COLO829 (cell line): ENCODE results near the gene MFSD11.
"Not testable (repeated sequence)": the region's sequence is repeated elsewhere in the genome, so short reads cannot be mapped to it uniquely, and the experiment has no call there.

Experiments
- DNase-seq: peaks from one replicate; pipeline ENCODE4 v3.0.0; 2012; ENCODE audit warnings: low spot score

The MFSD11 gene

GRCh38 chr17:76726776-76727718 lies 10.9 kb upstream of the MFSD11 start, which contains the start of gene METTL23:
TSS of gene METTL23 (plus strand) at chr17:76726839. CDS start at chr17:76729711, 2,872 bp downstream.
- DNase-seq = peak; percentile 74

DNA sequence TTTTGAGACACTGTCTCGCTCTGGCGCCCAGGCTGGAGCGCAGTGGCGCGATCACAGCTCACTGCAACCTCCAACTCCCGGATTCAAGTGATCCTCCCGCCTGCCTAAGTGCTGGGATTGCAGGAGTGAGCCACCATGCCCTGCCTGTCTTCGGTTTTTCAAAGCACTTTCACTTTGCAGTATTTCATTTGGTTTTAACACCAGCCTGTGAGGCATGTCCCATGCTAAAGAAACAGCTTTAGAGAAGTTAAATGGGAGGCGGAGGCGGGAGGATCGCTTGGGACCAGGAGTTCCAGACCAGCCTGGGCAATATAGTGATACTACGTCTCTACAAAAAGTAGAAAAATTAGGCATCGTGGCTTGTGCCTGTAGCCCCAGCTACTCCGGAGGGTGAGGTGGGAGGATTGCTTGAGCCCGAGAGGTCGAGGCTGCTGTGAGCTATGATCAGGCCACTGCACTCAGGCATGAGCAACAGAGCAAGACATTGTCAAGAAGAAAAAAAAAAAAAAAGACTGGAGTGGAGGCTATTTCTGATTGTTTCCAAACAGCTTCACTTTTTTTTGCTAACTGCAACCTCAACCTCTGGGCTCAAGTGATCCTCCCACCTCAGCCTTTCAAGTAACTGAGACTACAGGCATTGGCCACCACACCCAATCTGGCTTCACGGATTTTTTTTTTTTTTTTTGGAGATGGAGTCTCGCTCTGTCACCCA lies 10.0 kb upstream of the MFSD11 start:
- no peak for DNase-seq

DNA sequence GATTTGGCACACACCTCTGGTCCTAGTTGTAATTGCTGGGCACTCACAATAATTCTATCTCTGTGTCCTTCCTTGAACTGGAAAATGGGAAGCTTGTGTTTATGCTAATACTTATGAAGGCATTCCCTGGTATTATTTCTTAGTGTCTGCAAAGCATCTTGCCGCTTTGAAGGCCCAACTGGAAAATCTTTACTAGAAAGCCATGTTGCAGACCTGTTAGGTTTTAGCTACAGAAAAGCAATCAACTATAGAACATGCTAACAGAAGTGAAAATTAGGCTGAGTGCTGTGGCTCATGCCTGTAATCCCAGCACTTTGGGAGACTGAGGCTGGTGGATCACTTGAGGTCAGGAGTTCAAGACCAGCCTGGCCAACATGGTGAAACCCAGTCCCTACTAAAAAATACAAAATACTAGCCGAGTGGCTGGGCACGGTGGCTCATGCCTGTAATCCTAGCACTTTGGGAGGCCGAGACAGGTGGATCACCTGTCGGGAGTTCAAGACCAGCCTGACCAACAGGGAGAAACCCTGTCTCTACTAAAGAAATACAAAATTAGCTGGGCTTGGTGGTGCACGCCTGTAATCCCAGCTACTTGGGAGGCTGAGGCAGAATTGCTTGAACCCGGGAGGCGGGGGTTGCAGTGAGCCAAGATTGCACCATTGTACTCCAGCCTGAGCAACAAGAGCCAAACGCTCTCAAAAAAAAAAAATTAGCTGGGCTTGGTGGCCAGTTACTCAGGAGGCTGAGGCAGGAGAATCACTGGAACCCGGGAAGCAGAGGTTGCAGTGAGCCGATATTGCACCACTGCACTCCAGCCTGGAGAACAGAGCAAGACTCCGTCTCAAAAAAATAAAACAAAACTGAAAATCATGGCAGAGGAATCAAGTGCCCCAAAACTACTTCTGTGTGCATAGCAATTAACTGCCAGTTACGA lies 5.9 kb upstream of the MFSD11 start:
- not testable (repeated sequence) for DNase-seq

DNA sequence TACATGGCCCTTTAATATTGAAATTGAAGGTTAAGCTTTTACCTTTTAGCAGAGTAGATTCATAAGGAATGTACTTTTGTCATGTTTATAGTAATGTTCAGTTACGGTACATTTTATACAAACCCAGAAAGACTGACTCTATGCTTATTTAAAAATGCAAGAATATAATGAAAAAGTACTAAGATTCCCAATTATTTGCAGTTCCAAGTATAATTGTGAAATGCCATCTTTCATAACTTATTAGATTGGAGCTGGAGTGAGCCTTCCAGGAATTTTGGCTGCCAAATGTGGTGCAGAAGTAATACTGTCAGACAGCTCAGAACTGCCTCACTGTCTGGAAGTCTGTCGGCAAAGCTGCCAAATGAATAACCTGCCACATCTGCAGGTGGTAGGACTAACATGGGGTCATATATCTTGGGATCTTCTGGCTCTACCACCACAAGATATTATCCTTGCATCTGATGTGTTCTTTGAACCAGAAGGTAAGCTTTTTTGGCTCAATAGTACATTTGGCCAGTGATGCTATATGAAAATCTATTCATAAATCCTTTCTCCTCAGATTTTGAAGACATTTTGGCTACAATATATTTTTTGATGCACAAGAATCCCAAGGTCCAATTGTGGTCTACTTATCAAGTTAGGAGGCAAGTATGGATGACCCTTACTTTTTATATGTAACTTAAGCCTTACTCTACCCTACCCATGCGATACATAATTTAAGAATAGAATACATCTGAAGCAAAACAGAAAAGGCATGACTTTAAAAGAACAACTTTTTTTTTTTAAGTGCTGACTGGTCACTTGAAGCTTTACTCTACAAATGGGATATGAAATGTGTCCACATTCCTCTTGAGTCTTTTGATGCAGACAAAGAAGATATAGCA lies 4.9 kb upstream of the MFSD11 start:
- no peak for DNase-seq

DNA sequence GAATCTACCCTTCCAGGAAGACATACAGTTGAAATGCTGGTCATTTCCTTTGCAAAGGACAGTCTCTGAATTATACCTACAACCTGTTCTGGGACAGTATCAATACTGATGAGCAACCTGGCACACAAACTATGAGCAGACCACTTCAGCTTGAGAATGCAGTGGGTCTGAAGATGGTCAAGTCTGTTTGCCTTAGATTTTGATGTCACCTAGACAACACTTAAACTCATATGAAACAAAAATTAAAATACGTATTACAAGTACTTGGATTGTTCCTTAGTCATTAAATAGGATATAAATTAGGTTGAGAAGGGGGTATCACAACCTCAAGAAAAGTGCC lies 4.3 kb upstream of the MFSD11 start:
- no peak for DNase-seq

DNA sequence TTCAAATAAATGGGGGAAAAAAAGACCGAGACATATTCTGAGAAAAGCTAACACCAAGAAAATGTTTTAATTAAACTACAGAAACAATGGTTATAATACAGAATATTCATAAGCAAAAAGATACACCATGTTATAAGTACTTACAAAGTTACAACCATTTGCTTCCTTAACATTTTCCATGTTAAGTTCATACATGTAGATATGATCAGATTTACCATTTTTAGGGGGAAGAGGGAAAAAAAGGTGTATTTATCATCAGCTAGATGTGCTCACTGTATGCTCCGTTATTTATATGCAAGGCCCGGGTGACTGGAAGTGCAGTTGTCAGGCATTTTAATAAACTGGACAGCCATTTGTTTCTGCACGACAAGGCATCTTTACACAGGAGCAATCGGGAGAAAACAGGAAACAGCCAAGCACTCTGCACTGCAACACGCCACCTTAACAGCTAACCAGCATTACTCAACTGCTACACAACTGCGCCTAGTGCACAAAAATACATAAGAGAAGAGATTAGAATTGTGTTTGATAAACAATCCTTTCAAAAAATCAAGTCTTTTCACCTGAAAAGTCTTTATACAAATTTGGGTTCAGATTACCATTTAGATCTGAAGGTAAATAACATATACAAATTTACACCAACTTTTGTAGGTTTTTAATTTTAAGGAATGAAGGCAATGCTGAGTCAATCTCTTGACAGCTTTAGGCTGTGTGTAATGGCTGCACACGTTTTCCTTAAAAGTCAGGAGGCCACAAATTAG lies 3.7 kb upstream of the MFSD11 start:
- DNase-seq = no peak

GRCh38 chr17:76735006-76735405 lies 2.9 kb upstream of the MFSD11 start:
- no peak for DNase-seq

DNA sequence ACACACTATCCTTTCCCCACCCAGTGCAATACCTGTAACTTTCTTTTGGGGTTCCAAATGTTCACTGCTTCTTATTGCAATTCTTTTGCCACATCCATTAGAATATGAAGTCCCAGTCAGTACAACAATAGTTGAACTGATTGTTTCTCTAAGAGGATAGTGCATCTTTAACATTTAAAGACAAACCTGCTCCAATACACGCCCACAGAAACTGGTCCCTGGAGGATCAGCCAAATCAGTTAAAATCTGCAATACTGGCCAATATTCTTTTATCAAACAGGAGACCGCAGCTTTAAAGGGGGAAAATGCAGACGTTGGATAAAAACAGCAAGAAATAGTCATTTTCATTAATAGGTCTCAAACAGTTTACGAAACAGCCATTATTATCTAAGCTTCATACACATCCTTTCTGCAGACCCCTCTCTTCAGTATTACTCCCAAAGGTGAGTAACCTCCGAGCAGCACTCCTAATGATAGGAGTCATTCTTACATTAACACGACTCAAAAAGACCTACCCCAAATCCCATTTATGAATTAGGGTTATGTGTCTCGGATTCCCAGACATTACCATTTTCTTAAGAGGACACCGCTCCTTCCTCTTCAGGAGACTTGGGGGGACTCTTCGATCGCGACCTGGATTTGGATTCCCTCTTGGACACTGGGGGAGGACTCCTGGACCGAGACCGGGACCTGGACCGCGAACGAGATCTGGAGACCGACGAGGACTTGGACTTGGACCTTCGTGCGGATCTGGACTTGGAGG lies 2.2 kb upstream of the MFSD11 start:
- no peak for DNase-seq

DNA sequence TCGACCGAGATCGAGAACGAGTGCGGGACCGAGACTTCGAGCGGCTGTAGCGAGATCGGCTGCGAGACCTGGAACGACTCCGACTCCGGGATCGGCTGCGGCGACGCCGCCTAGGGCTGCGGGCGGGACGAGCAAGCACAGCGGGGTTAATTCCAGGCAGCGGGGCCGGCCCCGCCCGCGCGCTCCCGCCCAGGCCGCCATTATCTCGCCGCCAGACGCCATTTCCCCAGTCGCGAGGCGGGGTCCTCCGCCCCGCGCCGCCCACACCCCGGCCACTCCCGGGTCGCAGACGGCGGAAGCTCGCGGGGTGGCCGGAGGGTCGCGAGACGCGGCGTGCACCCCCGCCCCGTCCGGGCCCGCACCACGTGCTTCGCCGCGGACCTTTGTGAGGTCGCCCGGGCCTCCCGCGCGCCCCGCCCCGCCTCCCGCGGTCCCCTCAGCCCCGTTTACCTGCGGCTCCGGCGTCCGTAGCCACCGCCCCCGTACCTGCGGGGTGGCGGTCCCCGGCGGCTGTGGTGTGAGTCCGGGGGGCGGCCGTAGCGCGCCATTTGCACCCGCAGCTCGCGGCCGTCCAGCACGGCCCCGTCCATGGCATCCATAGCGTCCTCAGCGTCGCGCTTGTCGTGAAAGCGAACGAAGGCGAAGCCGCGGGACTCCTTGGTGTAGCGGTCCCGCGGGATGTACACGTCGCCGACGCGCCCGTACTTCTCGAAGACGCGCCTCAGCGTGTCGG lies 1.4 kb upstream of the MFSD11 start:
- no peak for DNase-seq

DNA sequence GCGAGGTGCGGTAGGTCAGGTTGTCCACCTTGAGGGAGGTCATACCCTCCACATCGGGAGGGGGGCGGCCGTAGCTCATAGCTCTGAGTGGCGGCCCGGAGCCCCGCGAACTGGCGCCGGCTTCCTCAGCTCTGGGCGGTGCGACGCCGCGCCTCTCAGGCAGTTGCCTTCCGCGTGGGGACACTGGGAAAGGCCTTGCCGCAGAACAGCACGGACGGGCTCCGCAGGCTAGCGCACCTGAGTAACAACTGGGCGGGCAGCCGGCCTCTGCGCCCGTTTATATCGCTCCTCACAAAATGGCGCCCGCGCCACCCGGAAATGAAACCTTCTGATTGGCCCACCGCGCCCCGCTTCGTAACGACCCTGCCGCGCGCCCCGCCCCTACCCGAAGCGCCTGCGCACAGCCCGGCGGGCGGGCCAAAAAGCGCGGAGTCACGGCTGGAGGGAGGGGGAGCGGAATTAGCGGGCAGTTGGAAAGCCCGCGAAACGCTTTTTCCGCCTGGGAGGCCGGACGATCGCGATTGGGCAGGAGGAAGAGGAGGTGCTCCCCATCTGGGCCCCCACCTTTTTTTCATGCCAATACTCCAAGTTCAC lies 740 bp upstream of the MFSD11 start, which contains the start of gene SRSF2:
SRSF2 (minus strand) TSS at position 250 of the 594 bp plus-strand sequence; CDS start at position 79, 171 bp downstream.
- peak; percentile 99 for DNase-seq

DNA sequence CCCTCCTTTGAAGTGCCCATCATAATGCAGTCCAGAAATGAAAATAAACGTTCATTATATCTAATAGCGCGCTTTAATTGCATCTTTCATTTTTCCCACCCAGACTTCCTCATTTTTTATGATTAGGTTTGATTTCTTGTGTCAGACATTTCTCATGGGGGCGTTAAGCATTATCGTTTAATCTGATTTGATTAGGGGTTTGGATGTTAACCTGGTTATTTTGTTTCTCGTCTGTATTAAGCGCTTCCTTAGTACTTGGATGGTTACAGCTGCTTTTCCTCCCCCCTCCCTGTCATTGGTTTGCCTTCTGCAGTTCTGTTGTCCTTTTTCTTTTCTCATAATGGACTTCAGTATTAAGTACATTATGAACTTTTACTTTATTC lies 540 bp downstream of the MFSD11 start:
- no peak for DNase-seq

DNA sequence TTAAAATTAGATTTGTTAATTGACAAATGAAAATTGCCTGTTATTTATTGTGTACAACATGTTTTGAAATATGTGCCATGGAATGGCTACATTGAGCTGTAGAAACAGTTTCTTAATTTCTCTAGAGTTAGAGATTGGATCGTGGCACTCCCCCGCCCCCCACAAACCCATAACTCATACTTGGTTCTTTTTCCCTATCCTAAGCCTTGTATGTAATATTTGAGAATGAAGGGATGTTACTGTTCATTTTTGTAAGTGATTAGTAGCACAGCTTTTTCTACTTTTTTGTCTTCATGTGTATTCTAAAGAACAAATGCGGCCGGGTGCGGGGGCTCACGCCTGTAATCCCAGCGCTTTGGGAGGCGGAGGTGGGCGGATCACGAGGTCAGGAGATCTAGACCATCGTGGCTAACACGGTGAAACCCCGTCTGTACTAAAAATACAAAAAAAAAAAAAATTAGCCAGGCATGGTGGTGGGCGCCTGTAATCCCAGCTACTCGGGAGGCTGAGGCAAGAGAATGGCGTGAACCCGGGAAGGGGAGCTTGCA lies 1.7 kb downstream of the MFSD11 start:
- DNase-seq = not testable (repeated sequence)

- DNase-seq = no peak
Observed at GRCh38 chr17:76740329-76741118, 2.6 kb downstream of the MFSD11 start.

DNA sequence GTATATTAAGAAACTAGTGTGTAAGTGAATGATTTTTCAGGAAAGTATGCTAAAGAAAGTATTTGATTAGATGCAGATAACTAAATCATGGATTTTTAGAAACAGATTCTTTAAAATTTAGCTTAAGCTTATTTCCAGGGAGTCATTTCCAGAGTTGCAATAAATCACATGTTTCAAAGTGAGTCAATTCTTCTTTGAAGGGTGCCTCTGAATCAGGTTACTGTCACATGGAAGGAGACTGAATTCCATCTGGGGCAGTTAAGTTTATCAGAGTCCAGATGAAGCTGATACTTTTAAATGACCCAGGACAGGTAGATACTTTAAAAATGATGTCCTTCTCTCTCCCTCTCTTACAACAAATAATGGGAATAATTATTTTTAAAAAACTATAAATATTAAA lies 5.0 kb downstream of the MFSD11 start:
- no peak for DNase-seq

GRCh38 chr17:76744747-76745146 lies 6.8 kb downstream of the MFSD11 start:
- DNase-seq = no peak

DNA sequence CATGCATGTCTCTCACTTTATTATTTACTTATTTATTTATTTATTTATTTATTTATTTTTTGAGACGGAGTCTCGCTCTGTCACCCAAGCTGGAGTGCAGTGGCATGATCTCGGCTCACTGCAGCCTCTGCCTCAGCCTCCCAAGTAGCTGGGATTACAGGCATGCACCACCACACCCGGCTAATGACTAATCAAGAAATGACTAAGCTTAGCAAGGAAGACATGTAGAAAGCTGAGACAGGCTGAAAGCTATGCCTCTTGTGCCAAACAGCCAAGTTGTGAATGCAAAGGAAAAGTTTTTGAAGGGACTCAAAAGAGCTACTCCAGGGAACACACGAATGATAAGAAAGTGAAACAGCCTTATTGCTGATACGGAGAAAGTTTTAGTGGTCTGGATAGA lies 7.9 kb downstream of the MFSD11 start:
- not testable (repeated sequence) for DNase-seq

GRCh38 chr17:76747716-76748363 lies 9.9 kb downstream of the MFSD11 start:
- peak; percentile 85 for DNase-seq
